ENCODE measurements around the gene GPX5. TPM values are rescaled to one million over a fixed set of nuclear protein-coding genes. Genes with fewer than 3 reads are reported as not detected.

GPX5 gene
- total RNA-seq, 1 experiment from 2014 or later, result not detected

- DNase-seq (ENCODE audit: low read depth), result no peak
These were observed 29.5 kb downstream of the GPX5 start for GRCh38 chr6:28555136-28555535.

GRCh38 chr6:28558629-28559028 lies 32.9 kb downstream of the GPX5 start:
- no peak for DNase-seq (ENCODE audit: low read depth)

GRCh38 chr6:28563430-28564095 lies 37.9 kb downstream of the GPX5 start:
- DNase-seq (ENCODE audit: low read depth), result no peak

DNA sequence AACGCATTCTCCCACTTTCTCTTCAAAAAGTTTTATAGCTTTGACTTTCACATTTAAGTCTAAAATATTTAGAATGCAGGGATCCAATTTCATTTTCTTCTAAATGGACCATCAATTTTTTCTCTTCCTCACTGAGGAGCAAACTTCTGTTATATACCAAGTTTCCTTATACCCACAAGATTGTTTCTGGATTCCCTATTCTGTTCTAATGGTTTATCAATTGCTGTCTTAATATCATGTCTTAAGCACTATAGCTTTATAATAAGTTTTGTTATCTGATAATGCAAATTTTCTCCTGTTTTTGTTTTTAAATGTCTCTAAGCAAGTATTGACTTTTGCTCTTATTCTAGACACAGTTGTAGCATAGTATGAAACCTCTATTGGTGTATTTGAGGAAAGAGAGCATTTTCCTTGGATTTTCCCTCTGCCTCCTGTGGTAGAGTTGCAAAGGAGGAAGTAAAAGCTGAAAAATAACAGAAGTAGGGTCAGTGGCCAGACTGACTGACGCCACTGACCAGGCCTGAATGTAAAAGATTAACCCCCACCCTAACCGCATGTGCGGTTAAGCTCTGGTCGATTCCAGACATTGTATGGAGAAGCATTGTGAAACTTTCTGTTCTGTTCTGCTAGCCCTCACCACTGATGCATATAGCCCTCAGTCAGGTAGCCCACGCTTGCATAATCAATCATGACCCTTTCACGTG lies 40.3 kb downstream of the GPX5 start:
- DNase-seq (ENCODE audit: low read depth), result no peak

DNA sequence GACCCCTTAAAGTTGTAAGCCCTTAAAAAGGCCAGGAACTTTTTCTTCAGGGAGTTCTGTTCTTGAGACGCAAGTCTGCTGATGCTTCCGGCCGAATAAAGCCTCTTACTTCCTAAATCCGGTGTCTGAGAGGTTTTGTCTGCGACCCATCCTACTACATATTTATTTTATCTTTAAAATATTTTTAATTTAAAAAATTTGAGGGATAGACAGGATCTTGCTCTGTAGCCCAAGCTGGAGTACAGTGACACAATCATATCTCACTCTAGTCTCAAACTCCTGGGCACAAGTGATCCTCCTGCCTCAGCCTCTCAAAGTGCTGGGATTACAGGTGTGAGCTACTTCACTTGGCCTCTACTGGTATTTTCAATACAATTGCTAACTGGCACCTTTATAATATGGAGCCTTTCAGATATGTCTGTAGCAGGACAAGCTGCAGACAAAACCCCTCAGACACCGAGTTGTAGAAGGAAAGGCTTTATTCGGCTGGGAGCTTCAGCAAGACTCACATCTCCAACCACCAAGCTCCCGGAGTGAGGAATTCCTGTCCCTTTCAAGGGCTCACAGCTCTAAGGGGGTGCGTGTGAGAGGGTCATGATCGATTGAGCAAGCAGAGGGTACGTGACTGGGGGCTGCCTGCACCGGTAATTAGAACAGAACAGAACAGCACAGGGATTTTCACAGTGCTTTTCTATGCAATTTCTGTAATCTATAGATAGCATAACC lies 41.0 kb downstream of the GPX5 start:
- no peak for DNase-seq (ENCODE audit: low read depth)

- DNase-seq (ENCODE audit: low read depth), result no peak
These were observed 41.8 kb downstream of the GPX5 start for GRCh38 chr6:28567506-28567905.

- no peak for DNase-seq (ENCODE audit: low read depth)
These were observed 42.9 kb downstream of the GPX5 start for GRCh38 chr6:28568515-28569108.

GRCh38 chr6:28569748-28570147 lies 44.1 kb downstream of the GPX5 start:
- DNase-seq (ENCODE audit: low read depth), result no peak

DNA sequence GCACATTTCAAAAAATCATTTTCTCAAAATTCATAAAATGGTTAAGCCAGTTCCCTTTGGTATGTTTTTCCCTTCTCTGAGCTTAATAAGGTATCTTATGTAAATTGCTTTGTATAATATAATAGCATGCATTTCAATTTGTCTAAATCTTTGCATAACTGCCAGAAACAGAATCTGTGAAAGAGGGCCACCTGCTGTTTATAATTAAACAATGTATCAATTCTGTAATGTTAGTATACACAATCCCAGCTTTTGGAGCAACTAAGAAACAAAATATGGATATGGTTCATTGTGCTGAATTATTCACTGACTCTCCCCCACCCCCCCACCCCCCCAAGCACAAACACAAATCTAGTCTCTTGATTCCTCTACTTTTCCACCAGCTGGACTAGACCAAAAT lies 54.8 kb downstream of the GPX5 start:
- no peak for DNase-seq (ENCODE audit: low read depth)

GRCh38 chr6:28583463-28583862 lies 57.8 kb downstream of the GPX5 start:
- no peak for DNase-seq (ENCODE audit: low read depth)

Other genes starting within 250 kb of the GPX5 start
- 11.4 and 12.4 TPM in 2 replicates for gene PGBD1, start 244.3 kb upstream of the GPX5 start, total RNA-seq (2014; rRNA removed; shearing (Covaris generic))
- 27.6 and 36.1 TPM in 2 replicates for gene ZSCAN31, start 189.7 kb upstream of the GPX5 start, total RNA-seq (2014; rRNA removed; shearing (Covaris generic))
- gene ZKSCAN3, start 175.9 kb upstream of the GPX5 start, total RNA-seq (2014; rRNA removed; shearing (Covaris generic)), result 2.5 and 5.3 TPM in 2 replicates
- 8.1 and 8.5 TPM in 2 replicates for gene ZSCAN12, start 126.1 kb upstream of the GPX5 start, total RNA-seq (2014; rRNA removed; shearing (Covaris generic))
- 3.4 and 8.4 TPM in 2 replicates for gene ZSCAN23, start 82.4 kb upstream of the GPX5 start, total RNA-seq (2014; rRNA removed; shearing (Covaris generic))
- gene GPX6, start 10.1 kb upstream of the GPX5 start, total RNA-seq (2014; rRNA removed; shearing (Covaris generic)), result not detected in 2 replicates

All from Daoy (cell line).